Gastrocnemius medialis (tissue), 4 donors: ENCODE data around the gene TSPAN12. TPM values are rescaled to one million over a fixed set of nuclear protein-coding genes. Genes with fewer than 3 reads are reported as not detected.
A peak's percentile ranks its signal among the peaks of the same experiment; 100 is the strongest.

ENCODE experiments used
- ATAC-seq, 2 donors: fragments of 150-250 bp; one replicate each; pipeline ENCODE4 v1.9.1; 2016
- DNase-seq, 2 donors: peaks; one replicate each; pipeline ENCODE4 v3.0.0-alpha.2; 2019
- H3K27ac ChIP-seq, 4 donors: fragments of 200-600 bp; sonication (generic); 1 replicate in 1 of 4; 2 replicates in 3 of 4; pipeline ENCODE4 v1.5.1; 2016 to 2018; ENCODE audit warnings: mild to moderate bottlenecking in 2 of 4, moderate library complexity in 1 of 4
- H3K27me3 ChIP-seq, 3 donors: fragments of 200-600 bp; sonication (generic) in 2 of 3; 1 replicate in 1 of 3; 2 replicates in 2 of 3; pipeline versions ENCODE4 v1.5.1 to v1.6.0; 2016 to 2019; ENCODE audit warnings: mild to moderate bottlenecking in 1 of 3, moderate library complexity in 1 of 3
- H3K36me3 ChIP-seq, 2 donors: fragments of 200-600 bp; sonication (generic) in 1 of 2; one replicate each; pipeline ENCODE4 v1.5.1; 2017 to 2018
- H3K4me1 ChIP-seq, 2 donors: fragments of 200-600 bp; sonication (generic) in 1 of 2; one replicate each; pipeline ENCODE4 v1.5.1; 2016 to 2017; ENCODE audit warnings: mild to moderate bottlenecking in 2 of 2
- H3K4me3 ChIP-seq, 4 donors: fragments of 200-600 bp; sonication (generic) in 3 of 4; 1 replicate in 1 of 4; 2 replicates in 3 of 4; pipeline ENCODE4 v1.5.1; 2016 to 2019; ENCODE audit warnings: mild to moderate bottlenecking in 2 of 4
- H3K9me3 ChIP-seq, 3 donors: fragments of 200-600 bp; sonication (generic) in 2 of 3; 1 replicate in 1 of 3; 2 replicates in 2 of 3; pipeline ENCODE4 v1.5.1; 2016 to 2019
- CTCF ChIP-seq, 5 experiments: fragments of 450-650 bp in 3 of 5; fragments of 200-600 bp in 2 of 5; sonication (generic) in 2 of 5; IDR thresholded peaks in 4 of 5; conservative IDR thresholded peaks in 1 of 5; 1 replicate in 4 of 5; 2 replicates in 1 of 5; pipeline ENCODE4 v1.5.1; 2016 to 2019; ENCODE audit warnings: antibody characterized with exemption in 5 of 5, mild to moderate bottlenecking in 3 of 5, moderate library complexity in 3 of 5
- POLR2A ChIP-seq, 2 donors: fragments of 450-650 bp; IDR thresholded peaks; one replicate each; pipeline ENCODE4 v1.6.1; 2017; ENCODE audit warnings: antibody characterized with exemption in 2 of 2, mild to moderate bottlenecking in 2 of 2, moderate library complexity in 2 of 2
- in situ Hi-C, 4 donors: fragments of 200-750 bp; cut with MboI; loops; one replicate each; pipeline versions ENCODE4 v1.15.0 to v1.8.0; 2017; ENCODE audit warnings: low sequenced_read_pairs in 4 of 4
- intact Hi-C: fragments of 100-400 bp; cut with DNase I; formaldehyde crosslinking; loops from one replicate; pipeline ENCODE4 v1.15.1; 2023; ENCODE audit warnings: low total_unique reads
- total RNA-seq, 4 donors: library from RNA; depleted of rRNA; stranded (reverse); fragments of >200 nt; gene quantifications; one replicate each; pipeline versions ENCODE4 v1.1.0 to v1.2.3, GENCODE V29; 2016

Gene TSPAN12
- total RNA-seq, 4 donors from 2014 or later = 1.3 to 6.3 (median 2.8) TPM

GRCh38 chr7:120856198-120856597 is 1.7 kb downstream of the TSPAN12 start:
- ATAC-seq (no peak), DNase-seq (no peak)
- in situ Hi-C loops = no loop called here
- Histone ChIP-seq H3K27me3 (no peaks in the 10 kb centered on the region), H3K9me3 (no peaks in the 10 kb centered on the region), H3K4me1 (peaks cover 7 to 13% of the 10 kb centered on the region in 2 donors), H3K27ac (no peak overlapping the region), H3K36me3 (no peaks in the 10 kb centered on the region), H3K4me3 (peak overlapping the region in 3 of 4 donors; percentile 66 to 92 (median 74))
- intact Hi-C loops = loop anchor here (2.0 kb wide), 1 partner anchor 87 kb away; no protein-coding TSS in a partner anchor
- TF ChIP-seq CTCF (IDR thresholded peaks at IDR 0.05 in 4 of 5, conservative IDR thresholded peaks at IDR 0.05 in 1 of 5) (no peak), POLR2A (IDR thresholded peaks at IDR 0.05) (no peak)

GRCh38 chr7:120852700-120853099 is 5.2 kb downstream of the TSPAN12 start:
- intact Hi-C loops (no loop called here), in situ Hi-C loops (no loop called here)
- Histone ChIP-seq H3K4me1 (peaks cover 7% of the 10 kb centered on the region in 2 donors), H3K9me3 (no peaks in the 10 kb centered on the region), H3K27me3 (no peaks in the 10 kb centered on the region), H3K4me3 (no peak overlapping the region), H3K36me3 (no peaks in the 10 kb centered on the region), H3K27ac (no peak overlapping the region)
- ATAC-seq = no peak
- DNase-seq = no peak
- TF ChIP-seq POLR2A (IDR thresholded peaks at IDR 0.05) = no peak
- TF ChIP-seq CTCF (IDR thresholded peaks at IDR 0.05 in 4 of 5, conservative IDR thresholded peaks at IDR 0.05 in 1 of 5) = no peak

GRCh38 chr7:120843109-120843508 is 14.8 kb downstream of the TSPAN12 start:
- no peak overlapping the region for H3K4me3 ChIP-seq
- in situ Hi-C loops (no loop called here), intact Hi-C loops (no loop called here)
- no peak overlapping the region for H3K27ac ChIP-seq
- no peaks in the 10 kb centered on the region for H3K36me3 ChIP-seq
- DNase-seq (no peak), ATAC-seq (no peak)
- H3K27me3 ChIP-seq = no peaks in the 10 kb centered on the region
- no peaks in the 10 kb centered on the region for H3K4me1 ChIP-seq
- TF ChIP-seq POLR2A (IDR thresholded peaks at IDR 0.05) (no peak), CTCF (IDR thresholded peaks at IDR 0.05 in 4 of 5, conservative IDR thresholded peaks at IDR 0.05 in 1 of 5) (no peak)
- no peaks in the 10 kb centered on the region for H3K9me3 ChIP-seq

- no peak overlapping the region for H3K27ac ChIP-seq
- H3K4me1 ChIP-seq = no peaks in the 10 kb centered on the region
- H3K4me3 ChIP-seq = no peak overlapping the region
- no peaks in the 10 kb centered on the region for H3K9me3 ChIP-seq
- DNase-seq (no peak), ATAC-seq (no peak)
- no peak for TF ChIP-seq CTCF (IDR thresholded peaks at IDR 0.05 in 4 of 5, conservative IDR thresholded peaks at IDR 0.05 in 1 of 5)
- no peak for TF ChIP-seq POLR2A (IDR thresholded peaks at IDR 0.05)
- no peaks in the 10 kb centered on the region for H3K36me3 ChIP-seq
- no peaks in the 10 kb centered on the region for H3K27me3 ChIP-seq
- intact Hi-C loops (no loop called here), in situ Hi-C loops (no loop called here)
Measured at GRCh38 chr7:120842121-120842621, 15.8 kb downstream of the TSPAN12 start.

- no peak overlapping the region for H3K4me3 ChIP-seq
- intact Hi-C loops = no loop called here
- no peak for ATAC-seq
- H3K4me1 ChIP-seq = no peaks in the 10 kb centered on the region
- in situ Hi-C loops = no loop called here
- no peaks in the 10 kb centered on the region for H3K36me3 ChIP-seq
- no peak for TF ChIP-seq CTCF (IDR thresholded peaks at IDR 0.05 in 4 of 5, conservative IDR thresholded peaks at IDR 0.05 in 1 of 5)
- TF ChIP-seq POLR2A (IDR thresholded peaks at IDR 0.05) = no peak
- H3K27me3 ChIP-seq = no peaks in the 10 kb centered on the region
- no peak for DNase-seq
- H3K9me3 ChIP-seq = no peaks in the 10 kb centered on the region
- H3K27ac ChIP-seq = no peak overlapping the region
Measured at GRCh38 chr7:120841608-120842007, 16.3 kb downstream of the TSPAN12 start.
